HepG2 (cell line): Measurements from ENCODE around the gene ACAD8. TPM values are rescaled to one million over a fixed set of nuclear protein-coding genes. Genes with fewer than 3 reads are reported as not detected.

Source experiments
- ARID3A ChIP-seq: IDR thresholded peaks from 2 replicates; pipeline ENCODE4 v1.6.1; 2012; ENCODE audit warnings: low read depth, low read length, improper control_type of control experiment
- CSRNP2 ChIP-seq: sonication (generic); formaldehyde crosslinking; conservative IDR thresholded peaks from 2 replicates; pipeline ENCODE4 v1.8.0; 2022; ENCODE audit warnings: low read depth, missing genetic modification reagents
- GABPB1 ChIP-seq: IDR thresholded peaks from 2 replicates; pipeline ENCODE4 v1.6.1; 2016; ENCODE audit warnings: mild to moderate bottlenecking, missing genetic modification reagents, moderate library complexity, missing compliant biosample characterization
- MTA1 ChIP-seq: sonication (generic); formaldehyde crosslinking; IDR thresholded peaks from 2 replicates; pipeline ENCODE4 v1.4.0; 2020; ENCODE audit warnings: missing genetic modification reagents, mild to moderate bottlenecking, borderline replicate concordance
- NR2F6 ChIP-seq, 2 experiments: IDR thresholded peaks; 2 replicates each; pipeline ENCODE4 v1.6.1; 2016; ENCODE audit warnings: antibody characterized with exemption in 1 of 2, mild to moderate bottlenecking in 1 of 2
- NRL ChIP-seq: sonication (generic); formaldehyde crosslinking; IDR thresholded peaks from 2 replicates; pipeline ENCODE4 v1.5.0; 2020; ENCODE audit warnings: missing genetic modification reagents, mild to moderate bottlenecking, moderate library complexity, borderline replicate concordance
- REST ChIP-seq, 2 experiments: IDR thresholded peaks; 2 replicates each; pipeline ENCODE4 v1.6.1; 2011 to 2012; ENCODE audit warnings: low read length in 2 of 2, borderline replicate concordance in 1 of 2, low read depth in 1 of 2, mild to moderate bottlenecking in 1 of 2, moderate library complexity in 1 of 2
- SMARCC2 ChIP-seq: fragments of 450-650 bp; IDR thresholded peaks from 2 replicates; pipeline ENCODE4 v1.6.1; 2017; ENCODE audit warnings: antibody characterized with exemption, mild to moderate bottlenecking
- SOX6 ChIP-seq, 2 experiments: fragments of 450-650 bp in 1 of 2; sonication (generic) in 1 of 2; formaldehyde crosslinking in 1 of 2; IDR thresholded peaks; 2 replicates each; pipeline versions ENCODE4 v1.4.0 to v1.6.1; 2017 to 2020; ENCODE audit warnings: antibody characterized with exemption in 1 of 2, mild to moderate bottlenecking in 1 of 2, missing genetic modification reagents in 1 of 2
- TEAD2 ChIP-seq: sonication (generic); formaldehyde crosslinking; IDR thresholded peaks from 2 replicates; pipeline ENCODE4 v1.9.0; 2021; ENCODE audit warnings: missing genetic modification reagents
- ZBTB44 ChIP-seq: sonication (generic); formaldehyde crosslinking; IDR thresholded peaks from 2 replicates; pipeline ENCODE4 v1.4.0; 2020; ENCODE audit warnings: missing genetic modification reagents
- ZFP36 ChIP-seq: fragments of 150-350 bp; IDR thresholded peaks from 2 replicates; pipeline ENCODE4 v1.6.1; 2018; ENCODE audit warnings: borderline replicate concordance, low read length, low read depth; ENCODE audit not compliant: partially characterized antibody
- ZMYM2 ChIP-seq: sonication (generic); formaldehyde crosslinking; IDR thresholded peaks from 2 replicates; pipeline ENCODE4 v1.8.0; 2022; ENCODE audit warnings: mild to moderate bottlenecking, missing genetic modification reagents
- ZNF501 ChIP-seq: sonication (generic); formaldehyde crosslinking; IDR thresholded peaks from 2 replicates; pipeline ENCODE4 v1.5.1; 2020; ENCODE audit warnings: mild to moderate bottlenecking, moderate library complexity, missing genetic modification reagents
- polyA plus RNA-seq, 8 experiments: library from polyadenylated mRNA; depleted of rRNA in 3 of 8; stranded (reverse) in 7 of 8; unstranded in 1 of 8; fragments of >200 nt; fragmentation: Illumina TruSeq in 4 of 8; extraction: Trizol in 4 of 8; gene quantifications; 2 replicates each; pipeline versions ENCODE4 v1.2.1 to v1.2.3, GENCODE V29; 2011 to 2016; ENCODE audit warnings: low read depth in 4 of 8, missing spikeins in 1 of 8, mixed read lengths in 1 of 8; ENCODE audit not compliant: insufficient read depth in 1 of 8
- total RNA-seq, 5 experiments: library from RNA; depleted of rRNA; stranded (reverse); fragments of >200 nt; fragmentation: Illumina TruSeq; extraction: Trizol; gene quantifications; 2 replicates each; pipeline ENCODE4 v1.2.3, GENCODE V29; 2016; ENCODE audit warnings: low read depth in 1 of 5
- TF ChIP-seq, protein P1 (sequence below): sonication (generic); formaldehyde crosslinking; IDR thresholded peaks from 2 replicates; pipeline ENCODE4 v1.4.0; 2020; ENCODE audit warnings: missing genetic modification reagents

ACAD8 gene
- total and polyA plus RNA-seq, 2 of the 13 experiments (the other 11 are each of a cell fraction or from before 2014, with no cell fraction given), result 13.5 to 20.3 TPM

- TF ChIP-seq ARID3A (peak; percentile 50; the same call in 1 of the 2 replicates), NRL (CRISPR knock-in tag) (no peak), SMARCC2 (no peak), ZBTB44 (CRISPR knock-in tag) (no peak), ZMYM2 (CRISPR knock-in tag) (0 out of 2 replicates have a peak, but pooled peaks have one; percentile 26), MTA1 (CRISPR knock-in tag) (no peak), ZFP36 (no peak), SOX6 (IDR thresholded peaks at IDR 0.05) (no peak), SOX6 (CRISPR knock-in tag; IDR thresholded peaks at IDR 0.05) (no peak), GABPB1 (CRISPR knock-in tag) (no peak), TEAD2 (CRISPR knock-in tag) (no peak), NR2F6 (IDR thresholded peaks at IDR 0.05) (no peak), NR2F6 (CRISPR knock-in tag; IDR thresholded peaks at IDR 0.05) (no peak), REST (IDR thresholded peaks at IDR 0.05; ENCODE audit: borderline replicate concordance in 1 of 2, low read depth in 1 of 2, low read length in 2 of 2) (no peak), ZNF501 (CRISPR knock-in tag) (0 out of 2 replicates have a peak, but pooled peaks have one; percentile 45), CSRNP2 (no peak)
- TF ChIP-seq, protein P1, sequence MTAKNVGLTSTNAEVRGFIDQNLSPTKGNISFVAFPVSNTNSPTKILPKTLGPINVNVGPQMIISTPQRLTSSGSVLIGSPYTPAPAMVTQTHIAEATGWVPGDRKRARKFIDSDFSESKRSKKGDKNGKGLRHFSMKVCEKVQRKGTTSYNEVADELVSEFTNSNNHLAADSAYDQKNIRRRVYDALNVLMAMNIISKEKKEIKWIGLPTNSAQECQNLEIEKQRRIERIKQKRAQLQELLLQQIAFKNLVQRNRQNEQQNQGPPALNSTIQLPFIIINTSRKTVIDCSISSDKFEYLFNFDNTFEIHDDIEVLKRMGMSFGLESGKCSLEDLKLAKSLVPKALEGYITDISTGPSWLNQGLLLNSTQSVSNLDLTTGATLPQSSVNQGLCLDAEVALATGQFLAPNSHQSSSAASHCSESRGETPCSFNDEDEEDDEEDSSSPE, result peak; percentile 61; the same call in 1 of the 2 replicates
Measured at GRCh38 chr11:134272381-134273316, 19.3 kb downstream of the ACAD8 start (continued).
